Neuronal stem cell (in vitro differentiated cells): Measurements from ENCODE around the gene RHOF.

Source experiments
- DNase-seq: peaks from one replicate; pipeline ENCODE4 v3.0.0-alpha.2; 2013; ENCODE audit warnings: low spot score
- H2AFZ ChIP-seq: one replicate; pipeline ENCODE4 v1.6.1; 2013; ENCODE audit warnings: mild to moderate bottlenecking, low read length, inconsistent platforms
- H2AK5ac ChIP-seq: 2 replicates; pipeline ENCODE4 v1.6.1; 2013; ENCODE audit warnings: low read depth, mild to moderate bottlenecking, inconsistent platforms, low read length, moderate library complexity, mixed read lengths
- H2BK120ac ChIP-seq: 2 replicates; pipeline ENCODE4 v1.6.1; 2013; ENCODE audit warnings: low read depth, mild to moderate bottlenecking, inconsistent platforms, low read length, moderate library complexity, mixed read lengths
- H2BK12ac ChIP-seq: one replicate; pipeline ENCODE4 v1.6.1; 2013; ENCODE audit warnings: low read length, inconsistent platforms
- H2BK15ac ChIP-seq: 2 replicates; pipeline ENCODE4 v1.6.1; 2013; ENCODE audit warnings: mild to moderate bottlenecking, low read length, inconsistent platforms, mixed read lengths
- H2BK5ac ChIP-seq: one replicate; pipeline ENCODE4 v1.6.1; 2013; ENCODE audit warnings: inconsistent platforms, mild to moderate bottlenecking, low read length, moderate library complexity
- H3K14ac ChIP-seq: one replicate; pipeline ENCODE4 v1.6.1; 2013; ENCODE audit warnings: low read length, inconsistent platforms
- H3K18ac ChIP-seq: 2 replicates; pipeline ENCODE4 v1.6.1; 2013; ENCODE audit warnings: low read length, inconsistent platforms
- H3K23ac ChIP-seq: 2 replicates; pipeline ENCODE4 v1.6.1; 2013; ENCODE audit warnings: low read depth, mild to moderate bottlenecking, mixed read lengths, low read length, inconsistent platforms; ENCODE audit not compliant: poor library complexity
- H3K27ac ChIP-seq: replicated peaks from 3 replicates; pipeline ENCODE4 v1.5.1; 2013; ENCODE audit warnings: low read length, inconsistent platforms
- H3K27me3 ChIP-seq, 3 experiments: 2 replicates each; pipeline ENCODE4 v1.6.1; 2013; ENCODE audit warnings: low read length in 3 of 3, mild to moderate bottlenecking in 2 of 3, inconsistent platforms in 1 of 3, low read depth in 1 of 3, mixed read lengths in 1 of 3, moderate library complexity in 1 of 3; ENCODE audit not compliant: control insufficient read depth in 3 of 3, insufficient read depth in 3 of 3
- H3K36me3 ChIP-seq, 2 donors: replicated peaks in 1 of 2; 2 replicates each; pipeline ENCODE4 v1.6.1; 2013; ENCODE audit warnings: low read length in 2 of 2; ENCODE audit not compliant: control insufficient read depth in 2 of 2, insufficient read depth in 2 of 2
- H3K4ac ChIP-seq: 2 replicates; pipeline ENCODE4 v1.6.1; 2013; ENCODE audit warnings: inconsistent platforms, mild to moderate bottlenecking, low read length, moderate library complexity
- H3K4me1 ChIP-seq, 2 donors: 1 replicate in 1 of 2; 2 replicates in 1 of 2; pipeline ENCODE4 v1.6.1; 2013; ENCODE audit warnings: low read length in 2 of 2, low read depth in 1 of 2; ENCODE audit not compliant: control insufficient read depth in 2 of 2, insufficient read depth in 1 of 2
- H3K4me2 ChIP-seq: one replicate; pipeline ENCODE4 v1.6.1; 2013; ENCODE audit warnings: mild to moderate bottlenecking, low read length, inconsistent platforms; ENCODE audit not compliant: insufficient read depth, poor library complexity, severe bottlenecking
- H3K4me3 ChIP-seq, 2 donors: 2 replicates each; pipeline ENCODE4 v1.5.1; 2013; ENCODE audit warnings: low read length in 2 of 2, mild to moderate bottlenecking in 2 of 2, inconsistent platforms in 1 of 2, moderate library complexity in 1 of 2
- H3K79me1 ChIP-seq: one replicate; pipeline ENCODE4 v1.6.1; 2013; ENCODE audit warnings: low read depth, mild to moderate bottlenecking, inconsistent platforms, low read length, moderate library complexity
- H3K9ac ChIP-seq: one replicate; pipeline ENCODE4 v1.6.1; 2013; ENCODE audit warnings: mild to moderate bottlenecking, low read depth, low read length, inconsistent platforms; ENCODE audit not compliant: poor library complexity
- H3K9me3 ChIP-seq, 2 donors: replicated peaks in 1 of 2; 2 replicates each; pipeline versions ENCODE3 to v1.6.1; 2013; ENCODE audit warnings: low read length in 2 of 2, mild to moderate bottlenecking in 2 of 2, inconsistent platforms in 1 of 2, low read depth in 1 of 2, mixed read lengths in 1 of 2, moderate library complexity in 1 of 2; ENCODE audit not compliant: control insufficient read depth in 2 of 2, insufficient read depth in 1 of 2
- H4K8ac ChIP-seq: one replicate; pipeline ENCODE4 v1.6.1; 2013; ENCODE audit warnings: low read depth, mild to moderate bottlenecking, inconsistent platforms, low read length, moderate library complexity
- H4K91ac ChIP-seq: one replicate; pipeline ENCODE4 v1.6.1; 2013; ENCODE audit warnings: low read length, low read depth, mild to moderate bottlenecking, inconsistent platforms; ENCODE audit not compliant: poor library complexity
- WGBS, 2 donors: extraction: QIAGEN DNeasy Blood & Tissue Kit; methylation state at CpG; one replicate each; pipeline ENCODE4 v1.1.7; 2013; ENCODE audit warnings: missing lambda C conversion rate in 2 of 2, mixed read lengths in 1 of 2; ENCODE audit not compliant: insufficient read length in 2 of 2, insufficient replicate concordance in 1 of 2; ENCODE audit errors: extremely low coverage in 2 of 2; 5-methylcytosine and 5-hydroxymethylcytosine counted together

The RHOF gene

GRCh38 chr12:121781998-121782979 lies 11.2 kb downstream of the RHOF start:
- WGBS, 2 donors = no CpG with 5 or more reads among the region's 14 CpGs
- peaks cover 5 to 8% of the 10 kb centered on the region in 2 donors for H3K4me1 ChIP-seq
- peaks cover 3 to 5% of the 10 kb centered on the region in 2 donors for H3K36me3 ChIP-seq
- H2AK5ac ChIP-seq = no peak overlapping the region
- H3K14ac ChIP-seq = peak overlapping the region; percentile 57
- H3K23ac ChIP-seq = no peak overlapping the region
- no peak overlapping the region for H4K91ac ChIP-seq
- no peak overlapping the region for H4K8ac ChIP-seq
- H3K4ac ChIP-seq = no peak overlapping the region
- no peak overlapping the region for H2BK120ac ChIP-seq
- H2BK12ac ChIP-seq = no peak overlapping the region
- H2BK5ac ChIP-seq = no peak overlapping the region
- no peak overlapping the region for H2BK15ac ChIP-seq
- no peak overlapping the region for H3K4me3 ChIP-seq
- H3K18ac ChIP-seq = no peak overlapping the region
- peaks cover 1% of the 10 kb centered on the region for H3K79me1 ChIP-seq
- H3K4me2 ChIP-seq = no peak overlapping the region
- H3K9ac ChIP-seq = no peak overlapping the region
- no peaks in the 10 kb centered on the region for H3K27me3 ChIP-seq
- DNase-seq = no peak
- no peak overlapping the region for H3K27ac ChIP-seq
- no peaks in the 10 kb centered on the region for H3K9me3 ChIP-seq
- no peak overlapping the region for H2AFZ ChIP-seq

- Histone ChIP-seq H4K8ac (no peak overlapping the region), H4K91ac (no peak overlapping the region), H3K18ac (peak overlapping the region; percentile 30), H2BK12ac (no peak overlapping the region), H2AFZ (no peak overlapping the region), H2AK5ac (no peak overlapping the region), H3K4me1 (peaks cover 5 to 8% of the 10 kb centered on the region in 2 donors), H3K27me3 (no peaks in the 10 kb centered on the region), H3K27ac (no peak overlapping the region), H3K4me3 (no peak overlapping the region), H3K9me3 (no peaks in the 10 kb centered on the region), H3K9ac (no peak overlapping the region), H2BK5ac (no peak overlapping the region), H3K4ac (no peak overlapping the region), H3K23ac (no peak overlapping the region), H3K14ac (no peak overlapping the region), H3K79me1 (peaks cover 1% of the 10 kb centered on the region), H3K36me3 (peaks cover 3 to 5% of the 10 kb centered on the region in 2 donors), H2BK120ac (no peak overlapping the region), H3K4me2 (no peak overlapping the region), H2BK15ac (no peak overlapping the region)
- WGBS, 2 donors = no CpG with 5 or more reads among the region's 12 CpGs
- no peak for DNase-seq
Measured at GRCh38 chr12:121781484-121781997, 11.9 kb downstream of the RHOF start.

- no peak overlapping the region for H3K4me3 ChIP-seq
- H4K8ac ChIP-seq = no peak overlapping the region
- H3K14ac ChIP-seq = no peak overlapping the region
- H2BK5ac ChIP-seq = peak overlapping the region; percentile 60
- H3K79me1 ChIP-seq = peaks cover 1% of the 10 kb centered on the region
- no peak overlapping the region for H2BK12ac ChIP-seq
- no peak overlapping the region for H2BK15ac ChIP-seq
- peak overlapping the region; percentile 46 for H2AK5ac ChIP-seq
- no peak overlapping the region for H3K18ac ChIP-seq
- WGBS, 2 donors = no CpG with 5 or more reads among the region's 11 CpGs
- no peak overlapping the region for H4K91ac ChIP-seq
- H3K4me1 ChIP-seq = peaks cover 8 to 9% of the 10 kb centered on the region in 2 donors
- no peak overlapping the region for H3K23ac ChIP-seq
- DNase-seq = no peak
- H3K9me3 ChIP-seq = no peaks in the 10 kb centered on the region
- no peak overlapping the region for H3K4ac ChIP-seq
- no peak overlapping the region for H2BK120ac ChIP-seq
- no peak overlapping the region for H3K9ac ChIP-seq
- H3K4me2 ChIP-seq = no peak overlapping the region
- no peak overlapping the region for H2AFZ ChIP-seq
- H3K27me3 ChIP-seq = no peaks in the 10 kb centered on the region
- peaks cover 3 to 5% of the 10 kb centered on the region in 2 donors for H3K36me3 ChIP-seq
- no peak overlapping the region for H3K27ac ChIP-seq
Measured at GRCh38 chr12:121780429-121780828, 13.1 kb downstream of the RHOF start.

- Histone ChIP-seq H4K8ac (no peak overlapping the region), H3K18ac (no peak overlapping the region), H3K79me1 (peaks cover 1% of the 10 kb centered on the region), H4K91ac (no peak overlapping the region), H3K14ac (peak overlapping the region; percentile 71), H3K4me3 (no peak overlapping the region), H3K27ac (no peak overlapping the region), H2AFZ (no peak overlapping the region), H3K23ac (peak overlapping the region; percentile 89), H2BK12ac (peak overlapping the region; percentile 22), H2BK15ac (no peak overlapping the region), H2BK120ac (no peak overlapping the region), H3K9ac (peak overlapping the region; percentile 44), H2AK5ac (peak overlapping the region; percentile 46), H3K27me3 (no peaks in the 10 kb centered on the region), H2BK5ac (no peak overlapping the region), H3K36me3 (peaks cover 3 to 5% of the 10 kb centered on the region in 2 donors), H3K4me1 (peaks cover 8 to 16% of the 10 kb centered on the region in 2 donors), H3K4me2 (no peak overlapping the region), H3K9me3 (no peaks in the 10 kb centered on the region), H3K4ac (no peak overlapping the region)
- no peak for DNase-seq
- no CpG with 5 or more reads among the region's 17 CpGs for WGBS, 2 donors
Measured at GRCh38 chr12:121779422-121779895, 14.0 kb downstream of the RHOF start.
